Activated CD4-positive, alpha-beta T cell treated with anti-CD3 and anti-CD28 coated beads, Interleukin-2, amount 10 ng/mL, durations not matched to agents 7 days and 5 days (primary cell): ENCODE results near the gene RRAGD. TPM values are rescaled to one million over a fixed set of nuclear protein-coding genes. Genes with fewer than 3 reads are reported as not detected.
"Not testable (repeated sequence)": the region's sequence is repeated elsewhere in the genome, so short reads cannot be mapped to it uniquely, and the experiment has no call there.

Experiments
- CTCF ChIA-PET: fragments of 350-600 bp; sonication (Branson Sonifier 250); formaldehyde crosslinking; loops from one replicate; lab custom pipeline; 2021; ENCODE audit warnings: antibody characterized with exemption; lab: Charles Lee
- POLR2A ChIA-PET: fragments of 350-600 bp; sonication (Branson Sonifier 250); formaldehyde crosslinking; loops from one replicate; lab custom pipeline; 2021; ENCODE audit warnings: antibody characterized with exemption; lab: Charles Lee
- DNase-seq: peaks from one replicate; pipeline ENCODE4 v3.0.0-alpha.2; 2020
- H3K27ac Mint-ChIP-seq: one replicate; pipeline ENCODE4 v1.8.0; 2021; ENCODE audit warnings: mild to moderate bottlenecking, moderate library complexity, mixed read lengths
- H3K27me3 Mint-ChIP-seq: one replicate; pipeline ENCODE4 v1.8.0; 2021; ENCODE audit warnings: mixed read lengths
- H3K36me3 Mint-ChIP-seq: one replicate; pipeline ENCODE4 v1.8.0; 2021; ENCODE audit warnings: low read depth, mixed read lengths
- H3K4me1 Mint-ChIP-seq: one replicate; pipeline ENCODE4 v1.8.0; 2021; ENCODE audit warnings: mixed read lengths
- H3K4me3 Mint-ChIP-seq: one replicate; pipeline ENCODE4 v1.8.0; 2021; ENCODE audit warnings: mild to moderate bottlenecking, moderate library complexity, mixed read lengths
- H3K9me3 Mint-ChIP-seq: one replicate; pipeline ENCODE4 v1.8.0; 2021; ENCODE audit warnings: mixed read lengths
- total RNA-seq, 2 experiments: library from RNA; stranded (reverse); gene quantifications; one replicate each; pipeline ENCODE4 v1.2.3, GENCODE V29; 2021

Gene RRAGD
- total RNA-seq, 2 experiments from 2014 or later: 8.8 TPM

DNA sequence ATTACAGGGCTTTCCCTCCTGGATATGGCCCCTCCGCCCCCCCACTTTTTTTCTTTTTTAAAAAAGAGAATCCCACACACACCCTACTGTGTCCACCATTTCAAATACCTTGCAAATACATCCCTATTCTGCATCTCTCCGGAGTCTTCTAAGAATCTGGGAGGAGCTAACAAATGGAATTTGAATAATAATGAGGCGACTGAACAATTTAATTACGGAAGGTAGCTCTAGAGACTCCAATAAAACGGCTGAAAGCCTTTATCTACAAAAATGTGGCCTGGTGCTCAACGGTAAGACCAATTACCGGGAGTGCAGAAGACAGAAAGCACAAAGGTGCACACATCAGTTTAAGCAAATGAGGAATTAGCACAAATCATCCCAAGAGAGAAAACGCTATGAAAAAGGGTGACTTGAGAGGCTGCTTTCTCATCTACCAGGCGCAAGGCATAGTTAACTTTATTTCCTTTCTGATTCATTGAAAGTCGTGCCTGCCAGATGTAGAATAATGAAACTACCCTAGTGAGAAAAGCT, 1.8 kb downstream of the RRAGD start:
- Mint-ChIP-seq H3K27ac (no peak overlapping the region), H3K4me1 (peaks cover 27% of the 10 kb centered on the region), H3K36me3 (peaks cover 2% of the 10 kb centered on the region), H3K9me3 (no peaks in the 10 kb centered on the region), H3K4me3 (peak overlapping the region; percentile 79), H3K27me3 (peaks cover 30% of the 10 kb centered on the region)
- ChIA-PET POLR2A (no interaction called here), CTCF (interaction anchor here (0.5 to 1.5 kb wide), 4 partner anchors 9 to 469 kb away, joined by 3 to 4 read pairs (median 3); no protein-coding TSS in a partner anchor)
- DNase-seq: no peak

DNA sequence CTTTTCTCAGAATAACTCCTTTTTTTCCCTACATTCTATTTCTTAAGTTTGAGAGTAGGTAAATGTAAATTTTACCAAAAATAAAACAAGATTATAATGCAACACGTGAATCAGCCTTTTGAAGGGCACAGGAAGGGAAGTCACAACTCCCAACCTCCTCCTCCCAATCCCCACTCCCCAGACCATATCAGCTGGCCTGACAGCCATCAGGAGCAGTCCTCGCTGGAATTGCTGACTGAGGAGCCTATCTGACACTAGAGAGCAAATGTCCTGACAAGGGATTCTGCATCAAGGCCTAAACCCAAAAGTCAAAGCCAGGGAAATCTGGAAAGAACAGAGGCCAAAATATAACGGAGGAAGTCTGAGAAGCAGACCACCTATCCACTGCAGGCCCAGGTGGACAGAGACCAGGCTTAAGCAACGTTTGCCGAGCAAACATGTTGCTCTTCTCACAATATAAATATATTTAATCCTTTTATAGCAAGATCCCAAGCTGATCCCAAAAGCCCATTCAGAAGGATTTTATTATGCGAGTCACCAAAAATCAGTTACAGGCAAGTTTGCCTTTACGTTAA, 2.5 kb downstream of the RRAGD start:
- Mint-ChIP-seq H3K36me3 (peaks cover 2% of the 10 kb centered on the region), H3K27ac (no peak overlapping the region), H3K4me1 (peaks cover 27% of the 10 kb centered on the region), H3K27me3 (peaks cover 28% of the 10 kb centered on the region), H3K4me3 (no peak overlapping the region), H3K9me3 (no peaks in the 10 kb centered on the region)
- ChIA-PET CTCF (interaction anchor here (1.5 kb wide), 1 partner anchor 9 kb away, joined by 3 read pairs; no protein-coding TSS in a partner anchor), POLR2A (no interaction called here)
- DNase-seq: no peak

DNA sequence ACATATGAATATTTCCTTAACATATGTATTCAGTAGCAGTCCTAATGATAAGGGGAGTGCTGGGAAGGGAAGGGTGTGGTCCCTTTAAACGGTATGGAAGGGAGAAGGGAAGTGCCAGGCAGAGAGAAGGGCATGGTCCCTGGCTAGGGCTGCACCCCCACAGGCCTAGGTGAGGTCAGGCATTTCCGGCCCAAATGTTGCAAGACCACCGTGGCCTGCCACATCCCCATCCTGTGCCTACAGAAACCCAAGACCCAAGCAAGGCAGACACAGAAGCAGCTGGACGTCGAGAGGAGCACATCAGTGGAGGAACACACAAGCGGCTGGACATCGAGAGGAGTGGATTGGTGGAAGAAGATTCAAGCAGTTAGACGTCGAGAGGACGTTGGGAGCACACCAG, 5.9 kb downstream of the RRAGD start:
- Mint-ChIP-seq H3K27me3 (peaks cover 12% of the 10 kb centered on the region), H3K9me3 (no peaks in the 10 kb centered on the region), H3K4me1 (peaks cover 15% of the 10 kb centered on the region), H3K4me3 (no peak overlapping the region), H3K27ac (no peak overlapping the region), H3K36me3 (no peaks in the 10 kb centered on the region)
- CTCF ChIA-PET: no interaction called here
- DNase-seq: no peak
- POLR2A ChIA-PET: no interaction called here

DNA sequence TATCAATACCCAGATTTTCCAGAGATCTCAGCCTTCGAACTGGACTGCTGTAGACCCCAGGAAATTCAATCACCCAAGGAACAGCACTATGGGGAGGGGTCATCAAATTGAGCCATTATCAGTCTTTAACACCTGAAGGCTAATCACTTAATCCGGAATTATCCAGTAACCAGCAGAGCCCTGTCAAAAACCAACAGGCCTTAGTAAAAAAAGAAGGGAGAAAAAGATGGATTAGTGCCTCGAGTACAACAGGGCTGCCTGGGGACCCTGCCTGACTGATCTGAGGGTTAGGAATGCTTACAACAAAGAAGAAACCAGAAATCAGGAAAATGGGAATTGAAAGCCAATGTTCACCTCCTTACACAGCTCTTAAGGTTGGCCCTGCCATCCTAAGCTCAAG, 7.6 kb downstream of the RRAGD start:
- ChIA-PET POLR2A (no interaction called here), CTCF (interaction anchor here (0.7 to 1.7 kb wide), 3 partner anchors 28 to 595 kb away, joined by 3 to 4 read pairs (median 3); no protein-coding TSS in a partner anchor)
- Mint-ChIP-seq H3K36me3 (no peaks in the 10 kb centered on the region), H3K27ac (no peak overlapping the region), H3K27me3 (peaks cover 2% of the 10 kb centered on the region), H3K4me3 (no peak overlapping the region), H3K9me3 (no peaks in the 10 kb centered on the region), H3K4me1 (peaks cover 7% of the 10 kb centered on the region)
- DNase-seq: no peak

DNA sequence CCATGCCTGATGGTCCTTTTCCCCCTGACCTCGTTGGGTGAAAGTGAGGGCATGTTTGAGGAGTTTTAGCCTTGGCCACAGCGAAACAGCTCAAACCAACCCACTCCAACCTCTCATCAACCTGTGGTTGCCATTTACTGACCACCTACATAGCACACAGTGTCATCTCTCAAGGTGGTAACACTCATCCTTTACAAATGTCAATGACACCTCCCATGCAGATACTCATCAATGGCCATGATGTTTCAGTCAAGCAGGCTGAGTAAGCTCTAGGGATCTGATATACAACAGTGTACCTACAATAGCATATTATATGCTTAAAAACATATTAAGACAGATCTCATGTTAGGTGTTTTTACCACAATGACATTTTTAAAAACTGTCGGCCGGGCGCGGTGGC, 9.3 kb downstream of the RRAGD start:
- Mint-ChIP-seq H3K4me1 (peaks cover 7% of the 10 kb centered on the region), H3K36me3 (no peaks in the 10 kb centered on the region), H3K9me3 (no peaks in the 10 kb centered on the region), H3K27me3 (no peaks in the 10 kb centered on the region), H3K4me3 (no peak overlapping the region), H3K27ac (no peak overlapping the region)
- ChIA-PET POLR2A (no interaction called here), CTCF (interaction anchor here (0.6 to 1.3 kb wide), 3 partner anchors 9 to 704 kb away, joined by 3 read pairs; partner anchors contain the start of gene RRAGD)
- no peak for DNase-seq

DNA sequence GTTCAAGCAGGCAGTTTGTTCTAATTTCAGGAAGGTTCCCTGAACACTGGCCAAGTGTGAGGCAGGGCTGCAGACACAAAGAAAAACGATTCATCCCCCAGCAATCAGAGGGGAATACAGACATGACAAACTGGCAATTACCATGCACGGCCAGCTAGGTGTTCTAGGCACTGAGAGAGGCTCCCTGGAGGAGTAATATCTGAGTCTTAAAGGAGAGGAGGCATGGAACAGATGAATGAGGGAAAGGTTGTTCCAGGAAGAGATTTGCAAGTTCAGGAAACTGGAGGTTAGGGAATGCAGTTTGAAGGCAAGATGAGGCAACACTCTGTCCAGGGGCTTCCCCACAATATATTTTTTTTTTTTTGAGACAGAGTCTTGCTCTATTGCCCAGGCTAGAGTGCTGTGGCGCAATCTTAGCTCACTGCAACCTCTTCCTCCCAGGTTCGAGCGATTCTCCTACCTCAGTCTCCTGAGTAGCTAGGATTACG, 11.1 kb downstream of the RRAGD start:
- H3K4me1 Mint-ChIP-seq: peaks cover under 1% of the 10 kb centered on the region
- no peak for DNase-seq
- no peak overlapping the region for H3K4me3 Mint-ChIP-seq
- no peak overlapping the region for H3K27ac Mint-ChIP-seq
- ChIA-PET POLR2A (no interaction called here), CTCF (interaction anchor here (1.3 to 1.9 kb wide), 2 partner anchors 9 to 14 kb away, joined by 3 to 7 read pairs; no protein-coding TSS in a partner anchor)
- H3K9me3 Mint-ChIP-seq: no peaks in the 10 kb centered on the region
- no peaks in the 10 kb centered on the region for H3K36me3 Mint-ChIP-seq
- no peaks in the 10 kb centered on the region for H3K27me3 Mint-ChIP-seq

DNA sequence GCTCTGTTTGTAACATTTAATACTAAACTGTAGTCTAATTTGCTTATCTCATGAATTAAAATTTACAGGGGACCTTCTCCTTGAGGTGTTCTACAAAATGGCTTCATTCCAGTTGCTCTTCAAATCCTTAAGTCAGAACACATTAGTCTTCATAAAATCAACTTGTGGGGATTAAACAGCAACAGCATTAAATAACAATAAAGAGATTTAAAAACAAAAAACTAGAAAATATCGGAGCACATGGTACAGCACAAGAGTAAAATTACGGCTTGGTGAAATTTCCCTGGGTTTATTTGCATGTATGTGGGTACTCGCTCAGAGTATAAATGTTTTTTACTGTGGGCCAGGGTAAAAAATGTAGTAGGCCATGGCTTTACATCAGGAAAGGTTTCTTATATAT, 12.0 kb downstream of the RRAGD start:
- Mint-ChIP-seq H3K36me3 (no peaks in the 10 kb centered on the region), H3K9me3 (no peaks in the 10 kb centered on the region), H3K27ac (no peak overlapping the region), H3K27me3 (no peaks in the 10 kb centered on the region), H3K4me3 (no peak overlapping the region), H3K4me1 (no peaks in the 10 kb centered on the region)
- CTCF ChIA-PET: interaction anchor here (1.1 to 1.3 kb wide), 2 partner anchors 10 to 41 kb away, joined by 3 read pairs; no protein-coding TSS in a partner anchor
- DNase-seq: no peak
- POLR2A ChIA-PET: no interaction called here

DNA sequence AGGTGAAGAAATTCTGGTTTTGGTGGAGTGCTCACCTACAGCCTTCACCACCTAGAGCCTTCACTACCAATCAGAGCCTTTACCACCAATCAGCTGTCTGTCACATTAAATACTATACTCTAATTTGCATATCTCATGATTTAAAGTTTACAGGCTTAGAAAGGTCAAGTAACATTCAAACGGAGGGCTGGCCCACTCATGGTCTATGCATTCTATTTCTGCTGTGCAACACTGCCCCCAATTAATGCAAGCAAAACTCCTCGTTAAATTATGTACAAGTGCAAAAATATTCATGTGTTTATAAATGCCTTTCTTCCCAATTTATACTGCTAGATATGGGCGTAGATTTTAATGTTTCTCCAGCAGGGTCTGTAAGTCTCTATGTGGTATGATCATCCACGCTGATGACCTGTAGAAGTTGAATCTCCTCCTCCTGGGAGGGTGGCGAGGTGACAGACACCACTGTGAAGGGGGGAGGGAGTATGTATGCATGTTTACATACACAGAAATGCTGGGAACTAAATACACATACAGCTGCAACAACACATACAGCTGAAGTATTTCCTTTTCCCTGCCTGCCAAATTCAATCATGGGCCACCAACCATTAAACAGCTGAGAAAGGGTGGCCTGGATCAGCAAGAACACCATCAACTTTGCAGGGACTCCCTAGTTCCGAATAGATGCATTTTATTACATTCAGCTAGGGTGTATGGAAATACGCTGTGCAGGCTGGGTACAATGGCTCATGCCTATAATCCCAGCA, 13.1 kb downstream of the RRAGD start:
- H3K9me3 Mint-ChIP-seq: no peaks in the 10 kb centered on the region

DNA sequence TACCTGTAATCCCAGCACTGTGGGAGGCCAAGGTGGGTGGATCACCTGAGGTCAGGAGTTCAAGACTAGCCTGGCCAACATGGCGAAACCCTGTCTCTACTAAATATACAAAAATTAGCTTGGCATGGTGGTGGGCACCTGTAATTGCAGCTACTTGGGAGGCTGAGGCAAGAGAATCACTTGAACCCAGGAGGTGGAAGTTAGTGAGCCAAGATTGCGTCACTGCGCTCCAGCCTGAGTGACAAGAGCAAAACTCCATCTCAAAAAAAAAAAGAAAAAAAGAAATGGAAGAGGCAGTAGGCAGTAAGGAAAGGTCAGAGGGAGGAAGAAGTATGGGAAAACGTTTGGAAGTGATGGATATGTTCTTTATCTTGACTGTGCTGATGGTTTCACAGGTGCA, 14.2 kb downstream of the RRAGD start:
- not testable (repeated sequence) for H3K27me3 Mint-ChIP-seq, DNase-seq, H3K27ac Mint-ChIP-seq, H3K36me3 Mint-ChIP-seq, H3K9me3 Mint-ChIP-seq, H3K4me3 Mint-ChIP-seq, H3K4me1 Mint-ChIP-seq
- CTCF ChIA-PET: interaction anchor here (1.9 kb wide), 1 partner anchor 10 kb away, joined by 5 read pairs; no protein-coding TSS in a partner anchor
- POLR2A ChIA-PET: interaction anchor here (0.6 kb wide), 1 partner anchor 1799 kb away, joined by 4 read pairs; no protein-coding TSS in a partner anchor

More for the DNA sequence above, 13.1 kb downstream of the RRAGD start:
- DNase-seq: no peak
- Mint-ChIP-seq H3K27me3 (no peaks in the 10 kb centered on the region), H3K4me3 (no peak overlapping the region), H3K27ac (no peak overlapping the region), H3K4me1 (no peaks in the 10 kb centered on the region), H3K36me3 (no peaks in the 10 kb centered on the region)
- ChIA-PET CTCF (interaction anchor here (0.7 to 1.9 kb wide), 3 partner anchors 9 to 166 kb away, joined by 3 to 5 read pairs (median 3); no protein-coding TSS in a partner anchor), POLR2A (no interaction called here)

DNA sequence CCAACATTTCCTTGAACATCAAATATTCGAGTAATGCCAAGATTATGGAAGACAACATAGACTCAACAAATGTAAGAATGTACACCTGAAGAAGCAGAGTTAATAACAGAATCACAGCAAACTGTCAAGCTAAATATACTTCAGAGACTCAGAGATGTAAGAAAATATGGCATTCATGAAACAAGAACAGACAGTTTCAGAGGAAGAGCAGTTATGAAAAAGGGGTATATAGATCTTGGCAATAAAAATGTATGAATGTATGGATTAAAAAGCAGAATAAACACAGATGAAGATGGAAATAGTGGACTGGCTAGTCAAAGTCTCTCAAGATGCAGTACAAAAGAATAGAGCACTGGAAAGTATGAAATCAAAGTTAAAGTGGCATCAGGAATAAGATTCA, 18.4 kb downstream of the RRAGD start:
- Mint-ChIP-seq H3K27me3 (peaks cover 4% of the 10 kb centered on the region), H3K4me1 (peaks cover 5% of the 10 kb centered on the region), H3K9me3 (peaks cover 7% of the 10 kb centered on the region), H3K36me3 (peaks cover 4% of the 10 kb centered on the region), H3K27ac (no peak overlapping the region), H3K4me3 (no peak overlapping the region)
- DNase-seq: no peak
- POLR2A ChIA-PET: no interaction called here
- CTCF ChIA-PET: no interaction called here

DNA sequence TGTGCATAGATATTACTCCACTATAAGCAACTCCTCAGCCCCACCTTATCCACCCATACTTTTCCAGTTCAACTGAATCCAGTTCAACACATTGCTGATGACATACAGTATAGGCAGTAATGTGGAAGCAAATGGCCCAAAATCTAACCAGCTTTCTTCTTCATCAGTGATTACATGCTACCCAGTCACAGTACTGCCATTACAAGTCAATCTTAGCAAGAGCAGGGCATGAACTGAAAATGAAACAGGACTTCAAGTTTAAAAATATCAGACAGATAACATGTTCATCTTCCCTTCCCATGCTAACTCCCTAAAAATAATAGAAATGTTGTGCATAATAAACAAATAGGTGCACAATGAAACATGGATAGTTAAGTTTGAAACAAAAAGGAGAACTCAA, 19.2 kb downstream of the RRAGD start:
- Mint-ChIP-seq H3K9me3 (peaks cover 7% of the 10 kb centered on the region), H3K4me1 (peaks cover 5% of the 10 kb centered on the region), H3K36me3 (peaks cover 4% of the 10 kb centered on the region), H3K27ac (no peak overlapping the region), H3K27me3 (peaks cover 4% of the 10 kb centered on the region), H3K4me3 (no peak overlapping the region)
- CTCF ChIA-PET: no interaction called here
- no peak for DNase-seq
- POLR2A ChIA-PET: no interaction called here

DNA sequence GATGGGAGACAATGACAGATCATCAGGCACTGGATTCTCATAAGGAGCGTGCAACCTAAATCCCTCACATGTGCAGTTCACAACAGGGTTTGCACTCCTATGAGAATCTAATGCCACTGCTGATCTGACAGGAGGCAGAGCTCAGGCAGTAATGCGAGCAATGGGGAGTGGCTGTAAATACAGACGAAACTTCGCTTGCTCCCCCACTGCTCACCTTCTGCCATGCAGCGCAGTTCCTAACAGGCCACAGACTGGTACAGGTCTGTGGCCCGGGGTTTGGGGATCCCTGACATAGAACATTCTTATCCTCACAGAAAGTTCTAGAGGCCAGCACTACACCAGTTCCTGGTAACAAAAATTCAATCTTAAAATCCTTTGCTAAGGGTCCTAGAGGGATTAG, 23.2 kb downstream of the RRAGD start:
- Mint-ChIP-seq H3K36me3 (peaks cover 4% of the 10 kb centered on the region), H3K27me3 (peaks cover 4% of the 10 kb centered on the region), H3K4me1 (peaks cover 5% of the 10 kb centered on the region), H3K27ac (no peak overlapping the region), H3K4me3 (no peak overlapping the region), H3K9me3 (peaks cover 7% of the 10 kb centered on the region)
- CTCF ChIA-PET: no interaction called here
- POLR2A ChIA-PET: no interaction called here
- no peak for DNase-seq
